ENCODE measurements around the gene EFCAB13.

GRCh38 chr17:47304186-47304585 lies 19.6 kb upstream of the EFCAB13 start:
- TF ChIP-seq CTCF (IDR thresholded peaks at IDR 0.05): no peak
- TF ChIP-seq POLR2A (IDR thresholded peaks at IDR 0.05): no peak
